ENCODE measurements around the gene RNF222.

Gene RNF222

GRCh38 chr17:8421571-8421970, 23.9 kb upstream of the RNF222 start:
- TF ChIP-seq TAF1 (IDR thresholded peaks at IDR 0.05; ENCODE audit: borderline replicate concordance, insufficient read depth, low read length), result no peak
- no peak for TF ChIP-seq REST (IDR thresholded peaks at IDR 0.05; ENCODE audit: insufficient read depth in 1 of 2, low read depth in 2 of 2, low read length in 2 of 2)
- TF ChIP-seq POLR2AphosphoS5 (IDR thresholded peaks at IDR 0.05; ENCODE audit: low read depth, low read length), result no peak
- TF ChIP-seq SIN3A (IDR thresholded peaks at IDR 0.05; ENCODE audit: borderline replicate concordance, insufficient read depth, low read length), result no peak
- TF ChIP-seq FOXP2 (optimal IDR thresholded peaks at IDR 0.05; ENCODE audit: borderline replicate concordance, extremely low read depth, extremely low read length, insufficient read depth), result no peak

- no peak for TF ChIP-seq POLR2AphosphoS5 (IDR thresholded peaks at IDR 0.05; ENCODE audit: low read depth, low read length)
- TF ChIP-seq SIN3A (IDR thresholded peaks at IDR 0.05; ENCODE audit: borderline replicate concordance, insufficient read depth, low read length), result no peak
- TF ChIP-seq FOXP2 (optimal IDR thresholded peaks at IDR 0.05; ENCODE audit: borderline replicate concordance, extremely low read depth, extremely low read length, insufficient read depth), result peak; percentile 82
These were observed 22.7 kb upstream of the RNF222 start for GRCh38 chr17:8420041-8420934.

- TF ChIP-seq FOXP2 (optimal IDR thresholded peaks at IDR 0.05; ENCODE audit: borderline replicate concordance, extremely low read depth, extremely low read length, insufficient read depth) (no peak), SIN3A (IDR thresholded peaks at IDR 0.05; ENCODE audit: borderline replicate concordance, insufficient read depth, low read length) (no peak), TAF1 (IDR thresholded peaks at IDR 0.05; ENCODE audit: borderline replicate concordance, insufficient read depth, low read length) (no peak), POLR2AphosphoS5 (IDR thresholded peaks at IDR 0.05; ENCODE audit: low read depth, low read length) (no peak), REST (IDR thresholded peaks at IDR 0.05; ENCODE audit: insufficient read depth in 1 of 2, low read depth in 2 of 2, low read length in 2 of 2) (no peak)
These were observed 21.7 kb upstream of the RNF222 start for GRCh38 chr17:8419305-8419704.

- TF ChIP-seq SIN3A (IDR thresholded peaks at IDR 0.05; ENCODE audit: borderline replicate concordance, insufficient read depth, low read length), result no peak
- no peak for TF ChIP-seq POLR2AphosphoS5 (IDR thresholded peaks at IDR 0.05; ENCODE audit: low read depth, low read length)
- TF ChIP-seq REST (IDR thresholded peaks at IDR 0.05; ENCODE audit: insufficient read depth in 1 of 2, low read depth in 2 of 2, low read length in 2 of 2), result no peak
- TF ChIP-seq FOXP2 (optimal IDR thresholded peaks at IDR 0.05; ENCODE audit: borderline replicate concordance, extremely low read depth, extremely low read length, insufficient read depth), result no peak
- TF ChIP-seq TAF1 (IDR thresholded peaks at IDR 0.05; ENCODE audit: borderline replicate concordance, insufficient read depth, low read length), result no peak
These were observed 20.8 kb upstream of the RNF222 start for GRCh38 chr17:8418471-8418870.

GRCh38 chr17:8417806-8418205, 20.2 kb upstream of the RNF222 start:
- TF ChIP-seq FOXP2 (optimal IDR thresholded peaks at IDR 0.05; ENCODE audit: borderline replicate concordance, extremely low read depth, extremely low read length, insufficient read depth) (no peak), TAF1 (IDR thresholded peaks at IDR 0.05; ENCODE audit: borderline replicate concordance, insufficient read depth, low read length) (no peak), SIN3A (IDR thresholded peaks at IDR 0.05; ENCODE audit: borderline replicate concordance, insufficient read depth, low read length) (no peak), POLR2AphosphoS5 (IDR thresholded peaks at IDR 0.05; ENCODE audit: low read depth, low read length) (no peak), REST (IDR thresholded peaks at IDR 0.05; ENCODE audit: insufficient read depth in 1 of 2, low read depth in 2 of 2, low read length in 2 of 2) (no peak)
